RPMI8226 (cell line): Measurements from ENCODE around the gene CMTM8.
"Not testable (repeated sequence)": the region's sequence is repeated elsewhere in the genome, so short reads cannot be mapped to it uniquely, and the experiment has no call there.

Experiments
- DNase-seq: peaks from one replicate; pipeline ENCODE4 v3.0.0-alpha.2; 2015

CMTM8 gene

GRCh38 chr3:32238453-32239306, at the start of gene CMTM8:
Gene CMTM8, plus strand, starts transcription at chr3:32238680. Its CDS starts 293 bp downstream, at chr3:32238973.
- peak; percentile 83 for DNase-seq

GRCh38 chr3:32189693-32190092, 48.8 kb upstream of the CMTM8 start:
- DNase-seq: no peak

GRCh38 chr3:32190556-32190955, 47.9 kb upstream of the CMTM8 start:
- DNase-seq: not testable (repeated sequence)

GRCh38 chr3:32193101-32193500, 45.4 kb upstream of the CMTM8 start:
- no peak for DNase-seq

GRCh38 chr3:32194653-32195052, 43.8 kb upstream of the CMTM8 start:
- no peak for DNase-seq

- no peak for DNase-seq
Observed at GRCh38 chr3:32195995-32196540, 42.4 kb upstream of the CMTM8 start.

- DNase-seq: no peak
Observed at GRCh38 chr3:32197991-32198390, 40.5 kb upstream of the CMTM8 start.

- DNase-seq: no peak
Observed at GRCh38 chr3:32198714-32199113, 39.8 kb upstream of the CMTM8 start.

- no peak for DNase-seq
Observed at GRCh38 chr3:32200490-32200889, 38.0 kb upstream of the CMTM8 start.

GRCh38 chr3:32200992-32201758, 37.3 kb upstream of the CMTM8 start:
- DNase-seq: no peak

- DNase-seq: no peak
Observed at GRCh38 chr3:32202496-32202895, 36.0 kb upstream of the CMTM8 start.

GRCh38 chr3:32203854-32204253, 34.6 kb upstream of the CMTM8 start:
- no peak for DNase-seq

GRCh38 chr3:32208447-32208846, 30.0 kb upstream of the CMTM8 start:
- DNase-seq: no peak

GRCh38 chr3:32215185-32215584, 23.3 kb upstream of the CMTM8 start:
- DNase-seq: no peak

GRCh38 chr3:32216172-32216783, 22.2 kb upstream of the CMTM8 start:
- no peak for DNase-seq

GRCh38 chr3:32217339-32217738, 21.1 kb upstream of the CMTM8 start:
- DNase-seq: no peak

- DNase-seq: no peak
Observed at GRCh38 chr3:32219537-32219936, 18.9 kb upstream of the CMTM8 start.

- DNase-seq: no peak
Observed at GRCh38 chr3:32220006-32220405, 18.5 kb upstream of the CMTM8 start.

- DNase-seq: no peak
Observed at GRCh38 chr3:32222950-32223349, 15.5 kb upstream of the CMTM8 start.

GRCh38 chr3:32224016-32224516, 14.4 kb upstream of the CMTM8 start:
- no peak for DNase-seq

- no peak for DNase-seq
Observed at GRCh38 chr3:32226875-32227500, 11.5 kb upstream of the CMTM8 start.

GRCh38 chr3:32228743-32229142, 9.7 kb upstream of the CMTM8 start:
- not testable (repeated sequence) for DNase-seq

GRCh38 chr3:32229565-32229964, 8.9 kb upstream of the CMTM8 start:
- no peak for DNase-seq
